Activated effector memory CD4-positive, alpha-beta T cell treated with Interleukin-2 at 50 U/mL for 16 hours (primary cell): ENCODE measurements around the gene BBS9.
"Not testable (repeated sequence)": the region's sequence is repeated elsewhere in the genome, so short reads cannot be mapped to it uniquely, and the experiment has no call there.

Source experiments
- DNase-seq: peaks from one replicate; pipeline ENCODE4 v3.0.0-alpha.2; 2020

Gene BBS9

GRCh38 chr7:33128990-33129805 is at the start of gene BBS9:
TSS of gene BBS9 (plus strand) at chr7:33129564. CDS start at chr7:33146253, 16,689 bp downstream.
- DNase-seq = peak; percentile 85

- DNase-seq = no peak
Observed at GRCh38 chr7:33079763-33080690, 49.3 kb upstream of the BBS9 start.

GRCh38 chr7:33087356-33087755 is 42.0 kb upstream of the BBS9 start:
- no peak for DNase-seq

GRCh38 chr7:33087858-33088257 is 41.5 kb upstream of the BBS9 start:
- DNase-seq = no peak

- no peak for DNase-seq
Observed at GRCh38 chr7:33089142-33089541, 40.2 kb upstream of the BBS9 start.

- DNase-seq = no peak
Observed at GRCh38 chr7:33091111-33091531, 38.2 kb upstream of the BBS9 start.

- DNase-seq = no peak
Observed at GRCh38 chr7:33091641-33092191, 37.6 kb upstream of the BBS9 start.

GRCh38 chr7:33093266-33093665 is 36.1 kb upstream of the BBS9 start:
- no peak for DNase-seq

GRCh38 chr7:33094745-33095275 is 34.6 kb upstream of the BBS9 start:
- not testable (repeated sequence) for DNase-seq

- no peak for DNase-seq
Observed at GRCh38 chr7:33099154-33099940, 30.0 kb upstream of the BBS9 start.

GRCh38 chr7:33100770-33101169 is 28.6 kb upstream of the BBS9 start:
- no peak for DNase-seq

GRCh38 chr7:33101906-33102305 is 27.5 kb upstream of the BBS9 start:
- DNase-seq = no peak

GRCh38 chr7:33107136-33108066 is 22.0 kb upstream of the BBS9 start:
- no peak for DNase-seq

GRCh38 chr7:33108554-33109004 is 20.8 kb upstream of the BBS9 start:
- no peak for DNase-seq

- peak; percentile 70 for DNase-seq
Observed at GRCh38 chr7:33109005-33109757, 20.2 kb upstream of the BBS9 start, which contains the start of gene RP9. TSS of gene RP9 (minus strand) at chr7:33109404. CDS start at chr7:33109372, 32 bp downstream.

- no peak for DNase-seq
Observed at GRCh38 chr7:33109758-33110238, 19.6 kb upstream of the BBS9 start.

- DNase-seq = no peak
Observed at GRCh38 chr7:33111614-33112013, 17.8 kb upstream of the BBS9 start.

- no peak for DNase-seq
Observed at GRCh38 chr7:33114976-33115375, 14.4 kb upstream of the BBS9 start.

GRCh38 chr7:33118383-33118782 is 11.0 kb upstream of the BBS9 start:
- DNase-seq = no peak

GRCh38 chr7:33127085-33127484 is 2.3 kb upstream of the BBS9 start:
- DNase-seq = no peak
